ENCODE measurements around the gene EHMT1. TPM values are rescaled to one million over a fixed set of nuclear protein-coding genes. Genes with fewer than 3 reads are reported as not detected.
"Not testable (repeated sequence)": the region's sequence is repeated elsewhere in the genome, so short reads cannot be mapped to it uniquely, and the experiment has no call there.

The EHMT1 gene
- total RNA-seq, 1 donor from 2014 or later: 95.3 TPM

DNA sequence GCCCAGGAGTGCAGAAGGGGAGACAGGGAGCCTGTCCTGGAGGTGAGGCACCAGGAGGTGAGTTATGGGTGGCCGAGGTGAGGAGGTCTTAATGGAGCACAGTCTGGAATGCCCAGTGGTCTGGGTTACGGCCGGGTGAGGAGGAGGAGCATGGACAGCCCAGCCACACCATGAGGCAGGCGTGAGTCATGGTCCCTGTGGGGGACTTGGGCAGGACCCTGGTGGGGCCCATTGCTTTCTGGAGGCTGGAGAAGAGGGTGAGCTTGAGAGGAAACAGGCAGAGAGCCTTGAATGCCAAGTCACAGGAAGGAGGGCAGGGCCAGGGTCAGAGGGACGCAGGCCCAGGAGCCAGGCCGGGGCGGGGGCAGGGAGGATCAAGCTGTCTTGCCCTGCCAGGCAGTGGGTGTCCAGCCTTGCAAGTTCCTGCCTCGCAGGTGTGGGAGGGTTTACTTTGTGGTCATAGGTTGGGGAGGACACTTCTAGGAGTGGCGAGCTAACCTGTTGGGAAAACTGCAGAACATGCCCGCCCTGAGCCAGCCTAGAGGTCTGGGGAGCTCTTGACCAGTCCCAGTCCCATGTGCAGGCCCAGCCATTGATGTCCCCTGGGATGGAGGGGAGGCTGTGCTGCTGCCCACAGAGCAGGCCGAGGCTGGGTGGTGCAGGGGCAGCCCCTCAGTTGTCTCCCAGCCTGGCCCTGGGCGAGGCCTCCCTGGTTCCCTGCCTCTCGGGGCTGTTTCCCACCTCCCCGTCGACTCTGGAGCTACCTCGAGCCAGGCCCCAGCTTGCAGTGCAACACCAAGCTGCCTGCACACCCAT is 261.6 kb downstream of the EHMT1 start:
- peak; percentile 76 for DNase-seq (ENCODE audit: low spot score)

DNA sequence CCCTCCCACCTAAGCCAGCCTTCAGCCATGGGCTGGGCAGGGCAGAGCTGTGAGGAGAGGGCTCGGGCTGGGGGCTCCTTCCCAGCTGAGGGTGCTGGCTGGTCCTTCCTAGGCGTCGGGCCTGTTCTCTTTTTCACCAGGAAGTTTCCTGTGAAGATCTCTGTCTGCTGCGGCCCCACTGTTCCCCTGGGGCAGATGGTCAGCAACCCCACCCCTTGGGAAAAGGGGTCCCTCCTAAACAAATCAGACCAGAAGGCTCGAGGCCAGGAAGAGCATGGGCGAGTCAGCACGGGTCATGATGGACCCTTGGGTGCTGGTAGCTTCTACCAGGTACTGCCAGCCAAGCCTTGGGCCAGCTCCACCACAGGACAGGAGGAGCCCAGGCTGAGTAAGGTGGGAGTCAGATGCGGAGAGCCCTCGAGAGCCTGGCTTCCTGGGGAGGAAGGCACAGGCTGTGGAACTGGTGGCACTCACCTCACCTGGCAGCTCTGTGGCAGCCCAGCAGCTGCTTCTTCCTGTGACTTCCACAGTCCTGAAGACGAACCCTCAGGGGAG is 262.2 kb downstream of the EHMT1 start:
- DNase-seq (ENCODE audit: low spot score): no peak

DNA sequence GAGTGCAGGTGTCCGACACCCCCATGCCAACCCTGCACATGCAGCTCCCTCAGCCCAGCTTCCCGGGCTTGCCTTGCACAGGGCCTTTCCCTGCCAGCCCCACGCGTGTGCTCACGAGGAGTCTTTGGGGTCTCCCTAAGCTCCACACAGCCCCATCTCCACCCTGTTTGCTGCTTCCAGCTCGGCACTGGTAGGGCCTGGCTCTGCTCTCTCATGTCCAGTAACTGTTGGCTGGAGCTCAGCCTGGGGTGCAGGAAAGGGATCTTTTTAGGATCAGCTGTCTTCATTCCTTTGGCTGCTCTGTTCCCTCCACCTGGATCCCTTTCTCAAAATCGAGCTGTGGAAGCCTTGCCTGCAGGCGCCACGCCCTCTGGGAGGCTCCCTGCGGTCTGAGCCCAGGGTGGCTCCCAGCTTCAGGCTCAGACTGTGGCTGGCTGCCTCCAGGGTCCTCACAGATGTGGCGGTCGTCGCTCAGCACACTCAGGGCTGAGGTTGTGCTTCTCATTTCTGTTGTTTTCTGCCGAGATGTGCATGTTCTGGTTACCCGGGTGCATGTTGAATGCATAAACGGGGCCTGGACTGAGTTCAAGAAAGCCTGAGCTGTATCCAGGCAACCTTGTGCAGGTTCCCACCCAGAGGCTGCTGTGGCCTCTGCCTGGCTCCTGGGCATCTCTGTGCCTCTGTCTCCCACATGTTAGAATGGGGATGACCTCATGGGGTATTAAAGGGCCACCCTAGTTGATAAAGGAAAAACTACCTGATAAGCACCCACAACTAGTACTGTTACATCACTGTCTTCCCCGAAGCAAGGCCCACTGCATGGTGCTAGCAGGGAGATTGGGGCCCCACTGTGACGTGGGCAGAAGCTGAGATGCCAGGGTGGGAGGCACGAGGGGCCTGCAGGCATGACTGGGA is 263.0 kb downstream of the EHMT1 start:
- no peak for DNase-seq (ENCODE audit: low spot score)

DNA sequence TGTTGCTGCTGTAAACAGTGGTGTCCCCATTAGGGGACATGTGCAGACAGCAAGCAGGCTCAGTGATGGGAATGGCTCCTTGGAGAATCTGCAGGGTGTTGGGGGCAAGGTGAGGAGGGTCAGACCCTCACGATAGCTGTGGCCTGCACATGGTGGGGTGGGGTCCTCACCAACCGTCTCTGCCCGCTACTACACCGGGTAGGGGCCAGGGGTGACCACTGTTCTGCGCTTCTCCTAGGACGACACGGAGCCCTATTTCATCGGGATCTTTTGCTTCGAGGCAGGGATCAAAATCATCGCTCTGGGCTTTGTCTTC is 263.7 kb downstream of the EHMT1 start:
- no peak for DNase-seq (ENCODE audit: low spot score)

DNA sequence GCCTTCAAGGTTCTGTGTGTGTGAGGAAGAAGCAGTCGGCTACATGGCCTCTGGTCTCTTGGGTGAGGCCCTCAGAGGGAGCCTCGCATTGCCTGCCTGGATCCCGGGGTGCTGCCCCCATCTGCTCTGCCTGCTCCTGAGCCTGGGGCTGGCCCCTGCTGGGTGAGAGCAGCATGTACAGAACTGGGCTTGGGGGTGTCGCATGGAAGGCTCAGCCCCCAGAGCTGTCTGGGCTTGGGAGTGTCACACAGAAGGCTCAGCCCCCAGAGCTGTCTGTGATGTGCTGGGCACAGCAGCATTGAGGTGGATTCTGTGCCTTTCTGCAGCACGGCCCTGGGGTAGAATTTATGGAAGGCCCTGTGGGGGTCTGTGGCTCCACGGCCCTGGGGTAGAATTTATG is 265.2 kb downstream of the EHMT1 start:
- not testable (repeated sequence) for DNase-seq (ENCODE audit: low spot score)

DNA sequence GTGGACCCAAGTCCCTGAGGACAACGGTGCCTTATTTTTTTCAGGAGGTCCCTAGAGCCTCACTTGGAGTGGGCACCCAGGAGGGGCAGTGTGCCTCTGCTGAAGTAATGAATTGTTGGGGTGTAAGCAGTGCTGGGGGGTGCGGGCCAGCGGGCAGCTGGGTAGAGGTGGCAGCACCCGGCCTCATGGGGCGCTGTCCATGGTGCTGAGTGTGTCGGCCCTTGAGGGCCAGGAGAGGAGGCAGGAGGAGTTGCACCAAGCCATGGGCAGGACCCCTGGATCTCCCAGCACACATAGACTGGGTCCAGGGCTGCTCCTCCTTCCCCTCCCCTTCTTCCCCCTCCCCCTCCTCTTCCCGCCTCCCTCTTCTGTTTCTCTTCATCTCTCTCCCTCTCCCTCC is 265.7 kb downstream of the EHMT1 start:
- DNase-seq (ENCODE audit: low spot score): peak; percentile 20

DNA sequence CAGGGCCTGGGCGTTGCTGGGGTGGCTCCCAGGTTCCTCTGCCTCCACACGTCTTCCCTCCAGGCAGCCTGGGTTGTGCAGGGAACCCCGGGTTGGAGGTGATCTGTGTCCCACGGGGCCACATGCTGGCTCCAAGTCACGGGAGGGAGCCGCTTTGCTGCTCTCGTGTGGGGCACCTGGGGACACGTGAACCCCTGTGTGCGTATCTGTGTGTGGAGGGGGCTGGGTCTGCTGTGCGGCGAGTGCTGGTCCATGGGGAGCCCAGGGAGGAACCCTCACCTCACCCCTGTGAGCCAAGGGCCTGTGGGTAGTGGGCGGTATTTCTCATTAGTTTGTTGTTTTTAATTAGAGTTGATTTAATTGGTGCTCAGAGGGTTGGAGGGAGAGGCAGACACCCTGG is 266.3 kb downstream of the EHMT1 start:
- DNase-seq (ENCODE audit: low spot score): peak; percentile 30

Small RNA genes within 50 kb of the gene (microRNA-seq; reads per million reads assigned to microRNA genes)
- not detected for gene MIR602 (ENCODE audit: borderline number of aligned reads)

Other genes with a start within 250 kb of the EHMT1 start
- gene EXD3, start 195.8 kb upstream of the EHMT1 start, total RNA-seq: 14.9 TPM
- gene NOXA1, start 195.6 kb upstream of the EHMT1 start, total RNA-seq: 3.2 TPM
- gene ENTPD8, start 177.6 kb upstream of the EHMT1 start, total RNA-seq: not detected
- 37.4 TPM for gene NSMF, start 159.7 kb upstream of the EHMT1 start, total RNA-seq
- gene PNPLA7, start 68.6 kb upstream of the EHMT1 start, total RNA-seq: 32.1 TPM
- 81.6 TPM for gene MRPL41, start 67.1 kb upstream of the EHMT1 start, total RNA-seq
- 17.6 TPM for gene DPH7, start 40.1 kb upstream of the EHMT1 start, total RNA-seq
- 18.6 TPM for gene ZMYND19, start 28.5 kb upstream of the EHMT1 start, total RNA-seq
- 22.4 TPM for gene ARRDC1, start 13.3 kb upstream of the EHMT1 start, total RNA-seq

All from mesenteric fat pad (tissue), 1 donor.